Caco-2 (cell line): Measurements from ENCODE around the gene SLC35F6. TPM values are rescaled to one million over a fixed set of nuclear protein-coding genes. Genes with fewer than 3 reads are reported as not detected.

Source experiments
- BruUV-seq: library from RNA; stranded (reverse); fragments of 400-500 nt; replicated peaks from 2 replicates; lab custom pipeline; 2021; lab: Mats Ljungman, UMichigan
- CTCF ChIA-PET: fragments of 300-600 bp; sonication (Branson Sonifier 250); formaldehyde crosslinking; loops from one replicate; lab custom pipeline; 2022; ENCODE audit warnings: antibody characterized with exemption; lab: Charles Lee
- POLR2A ChIA-PET: fragments of 300-600 bp; sonication (Branson Sonifier 250); formaldehyde crosslinking; loops from one replicate; lab custom pipeline; 2022; ENCODE audit warnings: antibody characterized with exemption; lab: Charles Lee
- DNase-seq, 2 experiments: peaks; one replicate each; pipeline versions ENCODE4 v3.0.0 to v3.0.0-alpha.2; 2020 to 2022
- H3K27me3 ChIP-seq: replicated peaks from 2 replicates; pipeline ENCODE4 v1.6.0; 2011; ENCODE audit warnings: low read length; ENCODE audit not compliant: control insufficient read depth, insufficient read depth
- H3K36me3 ChIP-seq: 2 replicates; pipeline ENCODE4 v1.5.1; 2011; ENCODE audit warnings: low read length; ENCODE audit not compliant: control insufficient read depth, insufficient read depth
- H3K4me1 ChIP-seq: fragments of 250-450 bp; sonication (Bioruptor Pico); 2 replicates; pipeline ENCODE4 v1.5.1; 2020; ENCODE audit warnings: mild to moderate bottlenecking
- H3K4me3 ChIP-seq: 2 replicates; pipeline ENCODE4 v1.5.1; 2011; ENCODE audit warnings: low read depth, mild to moderate bottlenecking, control low read depth, low read length
- H3K9me3 ChIP-seq: fragments of 250-450 bp; sonication (Bioruptor Pico); 2 replicates; pipeline ENCODE4 v1.5.1; 2020; ENCODE audit warnings: mild to moderate bottlenecking, moderate library complexity
- H3K27ac Mint-ChIP-seq: one replicate; pipeline ENCODE4 v1.8.0; 2022; ENCODE audit warnings: mixed read lengths; ENCODE audit not compliant: unreplicated experiment
- H3K27me3 Mint-ChIP-seq: one replicate; pipeline ENCODE4 v1.8.0; 2022; ENCODE audit warnings: mixed read lengths; ENCODE audit not compliant: insufficient read depth, unreplicated experiment
- H3K36me3 Mint-ChIP-seq: one replicate; pipeline ENCODE4 v1.8.0; 2022; ENCODE audit warnings: mild to moderate bottlenecking, mixed read lengths; ENCODE audit not compliant: insufficient read depth, unreplicated experiment
- H3K4me1 Mint-ChIP-seq: one replicate; pipeline ENCODE4 v1.8.0; 2022; ENCODE audit warnings: low read depth, mixed read lengths; ENCODE audit not compliant: unreplicated experiment
- H3K4me3 Mint-ChIP-seq: one replicate; pipeline ENCODE4 v1.8.0; 2022; ENCODE audit warnings: mild to moderate bottlenecking, moderate library complexity, mixed read lengths; ENCODE audit not compliant: unreplicated experiment
- H3K9me3 Mint-ChIP-seq: one replicate; pipeline ENCODE4 v1.8.0; 2022; ENCODE audit warnings: mixed read lengths; ENCODE audit not compliant: unreplicated experiment
- intact Hi-C: fragments of 100-400 bp; cut with micrococcal nuclease; formaldehyde crosslinking; loops from one replicate; pipeline ENCODE4 v1.10.0; 2022; ENCODE audit not compliant: unreplicated experiment
- total RNA-seq: library from RNA; stranded (reverse); gene quantifications from 2 replicates; pipeline ENCODE4 v1.2.3, GENCODE V29; 2022
- TF ChIP-seq, protein P1 (sequence below), 2 experiments: fragments of 200-600 bp in 1 of 2; IDR thresholded peaks; 1 replicate in 1 of 2; 2 replicates in 1 of 2; pipeline versions ENCODE4 v1.5.1 to v1.8.0; 2011 to 2022; ENCODE audit warnings: antibody characterized with exemption in 1 of 2, control low read depth in 1 of 2, inconsistent platforms in 1 of 2, low read depth in 1 of 2, low read length in 1 of 2, mild to moderate bottlenecking in 1 of 2, moderate library complexity in 1 of 2; ENCODE audit not compliant: insufficient read depth in 1 of 2, severe bottlenecking in 1 of 2, unreplicated experiment in 1 of 2

Gene SLC35F6
- total RNA-seq, 1 experiment from 2014 or later, result 45.7 TPM

DNA sequence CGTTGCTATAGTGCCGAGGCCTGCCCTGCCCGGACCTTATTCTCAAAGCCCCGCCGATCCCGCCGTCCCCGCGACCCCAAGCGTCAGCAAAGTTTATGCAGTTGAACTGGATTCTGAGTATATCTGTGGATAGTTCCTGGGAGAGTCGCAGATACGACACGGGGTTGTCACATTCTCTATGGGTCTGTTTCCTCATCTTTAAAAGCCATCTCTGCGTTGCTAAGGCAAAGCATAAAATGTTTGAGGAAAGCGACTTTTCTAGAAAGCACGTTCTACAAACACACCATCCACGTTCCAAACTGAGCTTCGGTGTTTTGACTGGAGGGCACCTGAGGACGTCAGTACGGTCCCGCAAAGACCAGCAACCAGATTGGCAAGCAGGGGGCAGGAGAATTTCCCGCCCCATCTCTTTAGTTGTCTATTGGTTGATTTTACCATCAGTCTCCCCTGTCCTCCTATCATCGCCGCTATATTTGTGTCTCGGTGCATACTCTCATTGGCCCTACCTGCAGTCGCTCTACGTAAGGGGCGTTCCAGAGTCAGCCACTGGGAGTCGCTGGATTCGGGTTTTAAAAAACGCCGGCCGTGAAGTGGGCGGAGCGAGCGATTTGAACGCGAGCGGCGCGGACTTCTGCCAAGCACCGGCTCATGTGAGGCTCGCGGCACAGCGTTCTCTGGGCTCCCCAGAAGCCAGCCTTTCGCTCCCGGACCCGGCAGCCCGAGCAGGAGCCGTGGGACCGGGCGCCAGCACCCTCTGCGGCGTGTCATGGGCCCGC is 21.5 kb downstream of the SLC35F6 start, which contains the start of gene CENPA:
Gene CENPA (plus strand): TSS at position 626 of the 776 bp plus-strand sequence. CDS start 141 bp downstream, at position 767.
- H3K9me3 Mint-ChIP-seq, result no peaks in the 10 kb centered on the region
- CTCF ChIA-PET, result interaction anchor here (1.0 kb wide), 1 partner anchor 41 kb away, joined by 3 read pairs; no protein-coding TSS in a partner anchor
- intact Hi-C loops, result loop anchor here (1.0 kb wide), 3 partner anchors 14 to 180 kb away; no protein-coding TSS in a partner anchor
- no peaks in the 10 kb centered on the region for H3K27me3 Mint-ChIP-seq
- Histone ChIP-seq H3K36me3 (peaks cover 1% of the 10 kb centered on the region; the same call in 1 of the 2 replicates), H3K4me3 (peak within 1 kb of the TSS; percentile 75), H3K27me3 (no peaks in the 10 kb centered on the region), H3K4me1 (peaks cover 11% of the 10 kb centered on the region), H3K9me3 (no peaks in the 10 kb centered on the region)
- POLR2A ChIA-PET, result no interaction called here
- peaks cover 18% of the 10 kb centered on the region for H3K4me1 Mint-ChIP-seq
- H3K4me3 Mint-ChIP-seq, result peak within 1 kb of the TSS; percentile 85
- DNase-seq, result peak; percentile 98 to 99
- no TSS peak for BruUV-seq
- H3K27ac Mint-ChIP-seq, result peak within 1 kb of the TSS; percentile 89
- H3K36me3 Mint-ChIP-seq, result peaks cover 45% of the 10 kb centered on the region
- TF ChIP-seq, protein P1, sequence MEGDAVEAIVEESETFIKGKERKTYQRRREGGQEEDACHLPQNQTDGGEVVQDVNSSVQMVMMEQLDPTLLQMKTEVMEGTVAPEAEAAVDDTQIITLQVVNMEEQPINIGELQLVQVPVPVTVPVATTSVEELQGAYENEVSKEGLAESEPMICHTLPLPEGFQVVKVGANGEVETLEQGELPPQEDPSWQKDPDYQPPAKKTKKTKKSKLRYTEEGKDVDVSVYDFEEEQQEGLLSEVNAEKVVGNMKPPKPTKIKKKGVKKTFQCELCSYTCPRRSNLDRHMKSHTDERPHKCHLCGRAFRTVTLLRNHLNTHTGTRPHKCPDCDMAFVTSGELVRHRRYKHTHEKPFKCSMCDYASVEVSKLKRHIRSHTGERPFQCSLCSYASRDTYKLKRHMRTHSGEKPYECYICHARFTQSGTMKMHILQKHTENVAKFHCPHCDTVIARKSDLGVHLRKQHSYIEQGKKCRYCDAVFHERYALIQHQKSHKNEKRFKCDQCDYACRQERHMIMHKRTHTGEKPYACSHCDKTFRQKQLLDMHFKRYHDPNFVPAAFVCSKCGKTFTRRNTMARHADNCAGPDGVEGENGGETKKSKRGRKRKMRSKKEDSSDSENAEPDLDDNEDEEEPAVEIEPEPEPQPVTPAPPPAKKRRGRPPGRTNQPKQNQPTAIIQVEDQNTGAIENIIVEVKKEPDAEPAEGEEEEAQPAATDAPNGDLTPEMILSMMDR (IDR thresholded peaks at IDR 0.05; ENCODE audit: insufficient read depth in 1 of 2, low read depth in 1 of 2, low read length in 1 of 2, severe bottlenecking in 1 of 2, unreplicated experiment in 1 of 2), result peak; percentile 15 to 20

DNA sequence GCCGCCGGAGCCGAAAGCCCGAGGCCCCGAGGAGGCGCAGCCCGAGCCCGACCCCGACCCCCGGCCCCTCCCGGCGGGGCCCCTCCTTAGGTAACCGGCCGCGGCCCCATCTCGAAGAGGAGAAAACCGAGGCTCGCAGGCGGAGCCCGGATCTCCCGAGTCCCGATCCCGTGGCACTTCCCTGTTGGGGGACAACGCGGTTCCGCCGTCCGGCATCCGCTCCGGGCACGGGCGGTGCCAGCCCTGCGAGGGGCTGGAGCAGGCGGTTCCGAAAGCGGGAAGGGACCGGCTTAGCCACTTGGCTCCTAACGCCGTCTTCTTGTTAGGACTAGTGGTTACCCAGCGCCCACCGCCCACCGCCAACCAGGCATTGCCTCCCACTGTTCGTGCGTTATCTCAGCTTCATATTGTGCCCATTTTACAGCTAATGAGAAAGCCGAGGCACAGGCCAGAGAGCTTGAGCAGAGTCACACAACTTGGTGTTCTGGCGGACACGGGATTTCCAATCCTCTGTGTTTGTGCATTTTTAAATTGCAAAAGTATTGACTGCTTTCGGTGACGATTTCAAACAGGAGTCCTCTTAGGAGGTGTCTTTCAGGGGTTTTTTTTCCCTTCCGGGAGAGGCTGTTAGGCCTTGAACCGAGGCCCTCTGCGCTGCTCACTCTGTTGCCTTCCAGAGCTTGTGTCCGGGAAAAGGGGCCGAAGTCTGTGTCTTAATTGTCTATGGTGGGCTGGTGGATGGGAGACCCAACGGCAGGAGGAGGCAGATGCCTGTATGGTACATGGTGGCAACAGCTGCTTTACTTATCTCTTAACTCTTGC is 22.3 kb downstream of the SLC35F6 start:
- Histone ChIP-seq H3K4me3 (peak overlapping the region; percentile 75), H3K9me3 (no peaks in the 10 kb centered on the region), H3K36me3 (peaks cover 1% of the 10 kb centered on the region; the same call in 1 of the 2 replicates), H3K27me3 (no peaks in the 10 kb centered on the region), H3K4me1 (peaks cover 11% of the 10 kb centered on the region)
- BruUV-seq, result no TSS peak
- Mint-ChIP-seq H3K4me1 (peaks cover 18% of the 10 kb centered on the region), H3K4me3 (peak overlapping the region; percentile 85), H3K27ac (peak overlapping the region; percentile 89), H3K36me3 (peaks cover 43% of the 10 kb centered on the region), H3K9me3 (no peaks in the 10 kb centered on the region), H3K27me3 (no peaks in the 10 kb centered on the region)
- ChIA-PET CTCF (interaction anchor here (1.0 kb wide), 2 partner anchors 42 to 156 kb away, joined by 3 read pairs; no protein-coding TSS in a partner anchor), POLR2A (interaction anchor here (0.6 kb wide), 1 partner anchor 177 kb away, joined by 3 read pairs; no protein-coding TSS in a partner anchor)
- peak in 1 of 2 experiments; percentile 19 for DNase-seq
- TF ChIP-seq, protein P1 (IDR thresholded peaks at IDR 0.05; ENCODE audit: insufficient read depth in 1 of 2, low read depth in 1 of 2, low read length in 1 of 2, severe bottlenecking in 1 of 2, unreplicated experiment in 1 of 2), result no peak
- intact Hi-C loops, result no loop called here

DNA sequence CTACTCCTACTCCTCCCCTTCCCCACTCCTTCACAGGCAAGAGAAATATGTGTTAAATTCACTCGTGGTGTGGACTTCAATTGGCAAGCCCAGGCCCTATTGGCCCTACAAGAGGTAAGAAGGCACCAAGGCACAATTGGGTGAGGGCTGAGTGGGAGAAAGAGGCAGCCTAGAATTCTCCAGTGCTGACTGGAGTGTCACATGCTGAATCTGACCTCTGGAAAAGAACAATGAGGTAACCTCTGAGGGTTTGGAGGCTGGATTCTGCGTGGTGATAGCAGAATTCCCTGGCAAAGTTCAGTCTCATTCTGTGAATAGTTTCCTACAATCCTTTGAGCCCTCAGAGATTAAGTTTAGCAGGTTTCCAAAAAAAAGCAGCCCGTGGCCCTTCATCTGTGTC is 28.6 kb downstream of the SLC35F6 start:
- CTCF ChIA-PET, result no interaction called here
- no peak overlapping the region for H3K4me3 ChIP-seq
- no peak for DNase-seq
- Mint-ChIP-seq H3K4me1 (peaks cover 17% of the 10 kb centered on the region), H3K4me3 (no peak overlapping the region), H3K27me3 (no peaks in the 10 kb centered on the region), H3K27ac (no peak overlapping the region), H3K9me3 (no peaks in the 10 kb centered on the region), H3K36me3 (peaks cover 57% of the 10 kb centered on the region)
- BruUV-seq, result no TSS peak
- peaks cover 3% of the 10 kb centered on the region; the same call in 1 of the 2 replicates for H3K4me1 ChIP-seq
- no peaks in the 10 kb centered on the region for H3K27me3 ChIP-seq
- POLR2A ChIA-PET, result no interaction called here
- intact Hi-C loops, result no loop called here
- H3K9me3 ChIP-seq, result no peaks in the 10 kb centered on the region
- TF ChIP-seq, protein P1 (IDR thresholded peaks at IDR 0.05; ENCODE audit: insufficient read depth in 1 of 2, low read depth in 1 of 2, low read length in 1 of 2, severe bottlenecking in 1 of 2, unreplicated experiment in 1 of 2), result no peak
- peaks cover 3% of the 10 kb centered on the region for H3K36me3 ChIP-seq
